Stimulated activated CD8-positive, alpha-beta memory T cell treated with anti-CD3 and anti-CD28 coated beads, Interleukin-15, amount 100 ng/mL, for 1 hour (primary cell): Measurements from ENCODE around the gene FBXO2.
"Not testable (repeated sequence)": the region's sequence is repeated elsewhere in the genome, so short reads cannot be mapped to it uniquely, and the experiment has no call there.

Experiments
- DNase-seq: peaks from one replicate; pipeline ENCODE4 v3.0.0-alpha.2; 2020; ENCODE audit warnings: low read depth

Gene FBXO2

DNA sequence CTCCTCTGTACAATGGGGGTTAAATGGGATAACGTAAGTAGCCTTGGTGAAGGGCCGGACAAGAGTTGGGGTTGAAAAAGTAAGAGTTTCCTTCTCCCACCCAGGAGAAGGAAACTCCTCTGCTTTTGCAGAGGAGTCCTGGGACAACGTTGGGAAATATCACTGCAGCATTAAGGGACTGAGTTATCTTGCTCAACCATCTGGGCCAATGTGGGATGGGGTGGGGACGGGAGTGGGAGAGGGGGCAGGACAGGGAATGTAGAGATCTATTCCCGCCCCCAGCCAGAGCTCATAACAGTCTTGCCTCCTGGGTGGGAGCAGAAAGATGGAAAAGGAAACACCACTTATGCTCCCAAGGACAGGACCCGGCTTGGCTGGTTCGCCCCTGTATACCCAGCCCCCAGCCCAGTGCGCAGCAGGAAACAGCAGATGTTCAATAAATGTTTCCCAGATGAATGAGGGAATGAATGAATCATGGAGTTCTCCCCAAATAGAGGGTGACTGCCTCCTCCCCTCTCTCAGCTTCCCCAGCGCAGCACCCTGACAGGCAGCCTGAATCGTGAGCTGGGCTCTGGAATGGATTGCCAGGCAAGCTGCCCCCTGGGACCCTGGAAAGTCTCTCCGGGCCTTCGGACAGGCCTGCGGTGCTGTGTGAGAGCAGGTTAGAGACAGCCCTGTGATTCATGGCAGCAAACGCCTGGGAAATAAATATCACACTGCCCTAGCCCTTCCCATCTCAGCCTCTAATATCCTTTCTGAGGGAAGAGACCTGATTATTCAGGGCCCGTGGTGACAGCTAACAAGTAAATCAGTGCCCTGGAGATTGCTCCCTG lies 24.8 kb downstream of the FBXO2 start:
- DNase-seq, result no peak

DNA sequence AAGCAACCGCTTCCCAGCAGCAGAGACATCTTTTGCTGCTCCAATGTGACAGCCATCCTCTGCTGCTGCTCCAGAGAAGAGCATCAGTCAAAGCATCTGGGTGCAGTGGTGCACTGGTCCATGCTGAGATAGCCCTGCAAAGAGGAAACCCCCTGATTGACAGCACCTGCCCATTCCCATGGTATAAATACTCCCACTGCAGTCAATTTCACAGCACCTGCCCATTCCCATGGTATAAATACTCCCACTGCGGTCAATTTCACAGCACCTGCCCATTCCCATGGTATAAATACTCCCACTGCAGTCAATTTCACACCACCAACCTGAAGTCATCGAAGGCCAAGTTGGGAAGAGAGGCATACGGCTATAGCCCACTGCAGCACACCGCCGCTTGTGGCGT lies 25.5 kb downstream of the FBXO2 start:
- DNase-seq, result no peak

DNA sequence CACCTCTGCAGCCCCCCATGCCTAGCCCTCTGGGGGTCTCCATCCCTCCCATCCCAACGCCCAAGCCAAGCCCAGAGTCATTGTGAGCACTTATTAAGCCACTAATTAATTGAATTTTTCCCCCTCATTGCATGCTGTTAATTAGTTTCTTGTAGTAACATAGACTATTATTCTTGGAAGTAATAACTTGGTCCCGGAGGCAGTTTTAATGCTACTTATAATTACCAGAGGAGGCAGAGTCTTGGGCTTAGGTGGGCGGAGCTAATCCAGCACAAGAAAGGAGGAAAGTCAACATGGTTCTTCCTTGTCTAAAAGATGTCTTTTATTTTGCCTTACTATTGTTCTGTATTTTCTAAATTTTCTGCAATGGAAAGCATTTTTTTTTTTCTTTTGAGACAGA lies 27.7 kb downstream of the FBXO2 start:
- no peak for DNase-seq

DNA sequence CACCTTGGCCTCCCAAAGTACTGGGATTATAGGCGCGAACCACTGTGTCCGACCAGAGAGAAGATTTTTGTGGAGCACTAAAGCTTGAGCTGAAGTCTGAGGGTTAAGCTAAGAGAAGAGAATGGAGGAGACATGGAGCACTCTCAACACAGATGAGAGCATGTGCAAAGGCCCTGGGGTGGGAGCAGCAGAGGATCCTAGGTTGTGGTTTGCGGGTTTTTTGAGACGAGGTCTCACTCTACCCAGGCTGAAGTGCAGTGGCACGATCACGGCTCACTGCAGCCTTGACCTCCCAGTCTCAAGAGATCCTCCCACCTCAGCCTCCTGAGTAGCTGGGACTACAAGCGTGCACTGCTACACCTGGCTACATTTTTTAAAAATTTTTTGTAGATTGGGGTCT lies 30.5 kb downstream of the FBXO2 start:
- no peak for DNase-seq

- no peak for DNase-seq
These were observed 31.8 kb downstream of the FBXO2 start for GRCh38 chr1:11622398-11622797.

- DNase-seq, result no peak
These were observed 33.3 kb downstream of the FBXO2 start for GRCh38 chr1:11620924-11621323.

DNA sequence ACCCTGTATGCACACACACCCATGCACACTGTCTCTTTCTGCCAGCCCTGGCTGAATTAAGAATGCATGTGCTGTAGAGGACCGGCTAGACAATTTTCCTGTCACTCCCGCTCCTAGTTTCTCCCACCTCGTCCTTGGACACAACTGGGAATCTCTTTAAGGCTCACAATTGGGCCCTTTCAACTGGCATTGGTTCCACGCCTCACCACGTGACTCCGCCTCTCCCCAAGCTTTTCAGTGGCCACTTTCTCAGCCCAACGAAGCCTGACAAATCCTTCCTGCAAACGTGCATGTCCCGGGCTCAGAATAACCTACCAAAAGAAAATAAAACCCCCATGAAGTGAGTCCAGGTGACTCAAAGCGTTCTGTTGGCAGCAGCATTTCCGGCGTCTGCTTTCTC lies 33.8 kb downstream of the FBXO2 start:
- no peak for DNase-seq

DNA sequence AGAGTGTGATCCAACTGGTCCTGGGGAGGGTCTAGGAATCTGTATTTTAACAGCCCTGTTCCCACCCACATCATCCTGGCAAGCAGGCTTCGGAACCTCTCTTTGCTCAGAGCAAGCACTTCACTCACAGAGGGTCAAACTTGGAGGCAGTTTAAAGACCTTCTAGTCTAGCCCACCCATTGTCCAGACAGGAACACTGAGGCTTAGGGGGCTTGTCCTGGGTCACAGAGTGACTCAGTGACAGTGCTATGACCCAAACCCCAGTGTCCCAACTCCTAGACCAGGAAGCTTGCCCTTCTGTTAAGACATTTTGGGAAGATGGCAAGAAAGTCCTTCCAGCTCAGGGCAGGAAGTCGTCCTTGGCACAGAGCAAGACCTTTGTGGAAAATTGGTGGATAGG lies 36.5 kb downstream of the FBXO2 start:
- no peak for DNase-seq

DNA sequence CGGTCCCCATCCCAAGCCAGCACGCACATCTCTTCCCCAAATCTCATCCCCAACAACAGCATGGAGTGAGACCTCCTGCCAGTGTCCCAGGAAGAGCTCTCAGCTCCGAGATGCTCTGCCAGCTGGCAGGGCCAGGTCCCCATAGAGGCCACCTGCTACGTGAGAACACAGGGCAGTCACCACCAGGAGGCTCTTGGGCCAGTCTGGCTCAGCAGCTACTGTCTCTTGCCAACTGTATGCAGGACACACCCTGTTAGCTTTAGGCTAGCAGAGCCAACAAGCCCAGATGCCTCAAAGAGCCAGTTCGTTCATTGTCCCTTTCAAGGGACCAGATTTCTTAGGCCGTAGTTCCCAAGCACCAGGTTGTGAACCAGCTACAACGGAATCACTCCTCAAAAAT lies 36.9 kb downstream of the FBXO2 start:
- no peak for DNase-seq

- no peak for DNase-seq
These were observed 37.5 kb downstream of the FBXO2 start for GRCh38 chr1:11616766-11617165.

GRCh38 chr1:11615090-11615489 lies 39.1 kb downstream of the FBXO2 start:
- no peak for DNase-seq

- no peak for DNase-seq
These were observed 40.9 kb downstream of the FBXO2 start for GRCh38 chr1:11613347-11613746.

DNA sequence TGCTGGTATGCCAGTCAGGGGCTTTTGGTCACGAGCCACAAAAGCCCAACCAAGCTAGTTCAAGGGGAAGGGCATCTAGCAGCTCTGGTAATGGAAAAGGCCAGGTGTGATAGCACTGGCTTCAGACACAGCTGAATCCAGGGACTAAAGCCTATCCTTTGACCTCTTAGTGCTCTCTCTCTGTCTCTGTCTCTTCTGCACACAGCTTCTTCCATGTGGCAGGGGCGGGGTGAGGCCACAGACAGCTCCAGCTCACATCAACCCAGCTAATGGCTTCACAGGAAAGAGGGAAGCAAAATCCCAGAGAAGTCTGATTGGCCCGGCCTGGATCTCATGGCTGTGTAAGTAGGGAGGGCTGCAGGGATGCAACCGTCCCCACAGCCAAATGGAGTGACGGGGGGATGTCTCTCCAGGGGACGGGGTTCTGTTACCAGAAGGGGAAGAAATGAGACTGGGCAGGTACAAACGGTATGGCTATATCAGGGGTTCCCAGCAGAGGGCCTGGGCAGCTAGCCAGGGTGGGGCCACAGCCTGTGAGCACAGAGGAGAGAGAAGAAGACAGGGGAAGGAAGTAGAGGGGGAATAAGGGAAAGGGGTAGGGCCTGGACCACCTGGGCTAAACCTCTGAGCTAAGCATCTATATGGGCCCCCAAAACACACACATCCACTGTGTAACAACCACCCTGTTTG lies 42.4 kb downstream of the FBXO2 start:
- DNase-seq, result no peak

DNA sequence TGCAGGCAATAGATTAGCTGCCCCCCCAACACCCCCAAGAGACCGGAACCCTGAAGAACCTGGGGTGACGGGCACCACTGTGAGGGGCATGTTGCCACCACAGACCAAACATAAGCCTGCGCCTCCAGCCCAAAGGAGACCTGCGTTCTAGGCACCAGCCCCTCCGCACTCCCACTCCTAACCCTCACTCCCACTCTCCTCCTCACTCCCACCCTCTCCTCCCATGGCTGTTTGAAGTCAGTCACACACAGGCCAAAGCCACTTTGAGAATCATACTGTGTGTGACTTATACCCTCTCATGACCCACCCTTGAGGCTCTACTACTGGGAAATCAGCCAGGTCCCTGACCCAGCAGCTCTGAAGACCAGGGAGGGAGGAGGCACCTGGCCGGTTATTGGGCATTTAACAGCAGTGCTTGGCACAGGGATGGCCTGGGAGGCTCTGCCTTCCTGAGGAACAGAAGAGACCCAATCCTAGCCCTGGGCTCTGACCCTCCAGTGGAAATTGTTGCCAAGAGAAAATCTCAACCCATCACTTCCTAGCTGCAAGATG lies 43.5 kb downstream of the FBXO2 start:
- DNase-seq, result no peak

DNA sequence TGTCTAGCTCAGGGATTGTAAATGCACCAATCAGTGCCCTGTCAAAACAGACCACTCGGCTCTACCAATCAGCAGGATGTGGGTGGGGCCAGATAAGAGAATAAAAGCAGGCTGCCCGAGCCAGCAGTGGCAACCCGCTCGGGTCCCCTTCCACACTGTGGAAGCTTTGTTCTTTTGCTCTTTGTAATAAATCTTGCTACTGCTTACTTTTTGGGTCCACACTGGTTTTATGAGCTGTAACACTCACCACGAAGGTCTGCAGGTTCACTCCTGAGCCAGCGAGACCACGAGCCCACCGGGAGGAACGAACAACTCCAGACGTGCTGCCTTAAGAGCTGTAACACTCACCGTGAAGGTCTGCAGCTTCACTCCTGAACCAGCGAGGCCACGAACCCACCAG lies 44.9 kb downstream of the FBXO2 start:
- DNase-seq, result not testable (repeated sequence)

- not testable (repeated sequence) for DNase-seq
These were observed 45.6 kb downstream of the FBXO2 start for GRCh38 chr1:11608596-11609130.

- DNase-seq, result no peak
These were observed 47.5 kb downstream of the FBXO2 start for GRCh38 chr1:11606775-11607174.

DNA sequence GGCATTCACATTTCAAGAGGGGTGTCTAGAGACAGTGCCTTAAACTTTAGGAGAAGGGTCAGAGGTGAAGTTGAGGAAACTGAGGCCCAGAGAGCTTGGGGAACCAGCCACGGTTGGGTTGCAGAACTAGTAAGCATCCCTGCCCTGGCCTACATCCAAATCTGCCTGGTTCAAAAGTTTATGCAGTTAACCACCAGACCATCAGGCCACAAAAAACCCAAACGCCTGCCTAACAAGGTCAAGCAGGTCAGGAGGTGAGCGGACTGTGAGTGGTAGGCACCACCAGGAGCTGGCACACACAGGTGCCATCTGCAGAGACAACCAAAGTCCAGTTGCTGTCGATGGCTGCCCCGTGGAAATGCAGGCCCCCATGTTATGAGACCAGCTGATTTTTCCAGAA lies 51.2 kb downstream of the FBXO2 start:
- no peak for DNase-seq

GRCh38 chr1:11602424-11602823 lies 51.8 kb downstream of the FBXO2 start:
- no peak for DNase-seq

DNA sequence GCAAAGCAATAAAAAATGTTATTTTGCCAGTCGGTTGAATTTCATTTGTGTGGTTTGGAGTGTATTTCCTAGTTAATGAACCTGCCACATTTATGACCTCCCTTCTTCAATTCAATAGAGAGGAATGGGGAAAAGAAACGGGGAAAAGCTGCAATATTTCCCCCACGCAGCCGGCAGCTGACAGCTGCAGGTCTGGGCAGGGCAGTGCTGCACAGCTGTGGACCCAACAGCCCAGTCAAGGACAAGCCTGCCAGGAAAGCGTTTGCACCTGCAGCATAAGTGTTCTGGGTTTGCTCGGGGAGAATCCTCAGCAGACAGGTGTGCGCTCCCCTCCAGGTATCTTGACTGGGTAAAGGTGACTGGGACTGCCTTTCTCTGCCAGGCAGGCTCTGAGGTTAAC lies 53.4 kb downstream of the FBXO2 start:
- DNase-seq, result no peak

- no peak for DNase-seq
These were observed 54.2 kb downstream of the FBXO2 start for GRCh38 chr1:11599891-11600576.

DNA sequence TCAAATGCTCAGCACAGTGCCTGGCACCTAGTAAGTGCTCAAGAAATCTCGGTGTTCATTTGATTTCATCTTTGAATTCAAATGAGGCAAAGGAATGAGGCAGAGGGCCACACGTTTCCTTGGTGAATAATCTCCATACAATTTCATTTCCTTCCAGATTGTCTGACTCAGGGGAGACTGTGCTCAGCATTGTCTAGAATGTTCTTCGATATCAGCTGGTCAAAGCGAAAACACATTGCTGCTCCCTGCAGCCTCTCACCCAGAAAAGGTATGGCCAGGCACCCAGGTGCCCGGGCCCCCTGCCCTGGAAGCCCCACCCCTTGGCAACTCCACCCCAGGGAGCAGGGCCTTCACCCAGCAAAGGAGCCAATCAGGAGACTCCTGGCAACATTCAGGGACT lies 55.8 kb downstream of the FBXO2 start:
- DNase-seq, result no peak
